Heart right ventricle (tissue), 16 donors: ENCODE data around the gene PLCB4. TPM values are rescaled to one million over a fixed set of nuclear protein-coding genes. Genes with fewer than 3 reads are reported as not detected.

Experiments
- ATAC-seq, 8 donors: fragments of 200-7000 bp; cut with Tn5 transposase; one replicate each; pipeline ENCODE4 v1.9.1; 2020; ENCODE audit warnings: mild to moderate bottlenecking in 8 of 8, moderate library complexity in 8 of 8, moderate number of reproducible peaks in 1 of 8
- DNase-seq, 2 donors: peaks; one replicate each; pipeline ENCODE4 v3.0.0-alpha.2; 2020
- H3K27ac ChIP-seq, 10 donors: fragments of 200-600 bp; sonication (generic) in 2 of 10; one replicate each; pipeline versions ENCODE4 v1.5.0 to v1.8.0; 2020 to 2022; ENCODE audit warnings: mild to moderate bottlenecking in 3 of 10
- H3K27me3 ChIP-seq, 7 donors: fragments of 200-600 bp; one replicate each; pipeline ENCODE4 v1.8.0; 2021 to 2022; ENCODE audit warnings: mild to moderate bottlenecking in 2 of 7
- H3K36me3 ChIP-seq, 9 donors: fragments of 200-600 bp; sonication (generic) in 1 of 9; one replicate each; pipeline versions ENCODE4 v1.5.0 to v1.8.0; 2020 to 2022; ENCODE audit warnings: mild to moderate bottlenecking in 2 of 9
- H3K4me1 ChIP-seq, 9 donors: fragments of 200-600 bp; sonication (generic) in 1 of 9; one replicate each; pipeline versions ENCODE4 v1.5.0 to v1.8.0; 2020 to 2022; ENCODE audit warnings: mild to moderate bottlenecking in 4 of 9
- H3K4me3 ChIP-seq, 10 donors: fragments of 200-600 bp; sonication (generic) in 2 of 10; one replicate each; pipeline versions ENCODE4 v1.5.0 to v1.8.0; 2020 to 2022; ENCODE audit warnings: mild to moderate bottlenecking in 7 of 10, moderate library complexity in 2 of 10
- H3K9me3 ChIP-seq, 11 donors: fragments of 200-600 bp in 10 of 11; sonication (generic) in 2 of 11; one replicate each; pipeline versions ENCODE4 v1.5.0 to v1.8.0; 2013 to 2022; ENCODE audit warnings: mild to moderate bottlenecking in 2 of 11, control low read depth in 1 of 11, moderate library complexity in 1 of 11
- CTCF ChIP-seq, 9 donors: fragments of 200-600 bp; sonication (generic) in 2 of 9; IDR thresholded peaks; one replicate each; pipeline versions ENCODE4 v1.5.0 to v1.8.0; 2021 to 2022; ENCODE audit warnings: antibody characterized with exemption in 9 of 9, mild to moderate bottlenecking in 5 of 9, moderate library complexity in 1 of 9
- WGBS, 2 donors: extraction: QIAGEN DNeasy Blood & Tissue Kit; methylation state at CpG; one replicate each; pipeline ENCODE4 v1.1.7; 2013; ENCODE audit warnings: inconsistent platforms in 1 of 2; 5-methylcytosine and 5-hydroxymethylcytosine counted together
- intact Hi-C, 10 donors: fragments of 100-400 bp; cut with DNase I; formaldehyde crosslinking; loops; one replicate each; pipeline versions ENCODE4 v1.11.1 to v1.14.2; 2022
- polyA plus RNA-seq, 2 donors: library from polyadenylated mRNA; stranded (reverse); fragments of 200-250 nt; gene quantifications; one replicate each; pipeline ENCODE4 v1.2.3, GENCODE V29; 2013
- total RNA-seq, 10 donors: library from RNA; stranded (reverse); fragmentation: NEBNext Ultra II Directional in 3 of 10; extraction: Animal tissue kit (Norgen Biotek cat#: 25700) in 3 of 10; gene quantifications; one replicate each; pipeline versions ENCODE4 v1.2.1 to v1.2.4, GENCODE V29; 2021 to 2023
- donor health status: Arrhythmogenic right ventricular cardiomyopathy.
- donor health status: ischemic (EF 13 %, LVEDD 7.1; RV severe dilation, severe dysfunction).
- donor health status: healthy with polysubstance abuse.
- donor health status: DM: no; HTN: yes; CAD: no.
- donor health status: DM: no; HTN: no; CAD: no.
- donor health status: ischemic (EF 25% LVEDD 6.9; RV normal size, moderate dysfunction).
- donor health status: ischemic (EF 25% LVEDD 5.7; RV mildly dilated, moderate dysfunction).
- donor health status: healthy.
- donor health status: DM: yes; HTN: yes; CAD: no.
- donor health status: Ischemic cardiomyopathy.
- donor health status: ischemic (EF 35%, LVEDD 5.7; RV mildly dilated, moderate dysfunction).
- donor health status: nonischemic (EF 11% LVEDD 7.7; RV severe dilation, severe dysfunction).
- donor health status: DM: yes; HTN: yes; CAD: no.
- donor health status: PGD.
- donor health status: ischemic (EF 29% LVEDD 5.4; RV normal size, mild dysfunction).
- donor health status: nonischemic (EF 23%, LVEDD 6.1; RV moderate dilation, normal function).

Gene PLCB4
- total and polyA plus RNA-seq, 12 donors: 3.6 to 33.3 (median 28.4) TPM

- no peaks in the 10 kb centered on the region for H3K9me3 ChIP-seq
- H3K27ac ChIP-seq: peak overlapping the region in 7 of 10 donors; percentile 10 to 72 (median 56)
- no peaks in the 10 kb centered on the region for H3K36me3 ChIP-seq
- no peak for TF ChIP-seq CTCF (IDR thresholded peaks at IDR 0.05)
- peak in 3 of 8 donors; percentile 27 to 45 (median 36) for ATAC-seq
- H3K4me3 ChIP-seq: peak overlapping the region in 3 of 10 donors; percentile 1 to 20 (median 16)
- 36 to 52% methylated on average over 4 of the region's 4 CpGs for WGBS, 2 donors
- H3K27me3 ChIP-seq: no peaks in the 10 kb centered on the region
- intact Hi-C loops: loop anchor here in 4 of 10 donors (10.0 kb wide), 2 partner anchors 47 to 87 kb away; no protein-coding TSS in a partner anchor
- H3K4me1 ChIP-seq: peaks cover 3 to 51% (median 37%) of the 10 kb centered on the region in 9 donors
- no peak for DNase-seq
These were observed 92.4 kb downstream of the PLCB4 start for GRCh38 chr20:9161311-9161710.

GRCh38 chr20:9163251-9163650 lies 94.4 kb downstream of the PLCB4 start:
- Histone ChIP-seq H3K36me3 (no peaks in the 10 kb centered on the region), H3K9me3 (no peaks in the 10 kb centered on the region), H3K27me3 (no peaks in the 10 kb centered on the region), H3K4me1 (peaks cover 3 to 46% (median 28%) of the 10 kb centered on the region in 9 donors), H3K4me3 (no peak overlapping the region), H3K27ac (no peak overlapping the region)
- no peak for ATAC-seq
- intact Hi-C loops: loop anchor here in 4 of 10 donors (10.0 kb wide), 2 partner anchors 48 to 88 kb away; no protein-coding TSS in a partner anchor
- no peak for DNase-seq
- WGBS, 2 donors: 91 to 96% methylated on average over 3 of the region's 3 CpGs
- no peak for TF ChIP-seq CTCF (IDR thresholded peaks at IDR 0.05)

GRCh38 chr20:9163995-9164394 lies 95.1 kb downstream of the PLCB4 start:
- intact Hi-C loops: loop anchor here in 4 of 10 donors (10.0 kb wide), 2 partner anchors 49 to 89 kb away; no protein-coding TSS in a partner anchor
- 68% methylated on average over 1 of the region's 1 CpG for WGBS, 2 donors
- no peak for ATAC-seq

GRCh38 chr20:9165261-9165660 lies 96.4 kb downstream of the PLCB4 start:
- no peaks in the 10 kb centered on the region for H3K9me3 ChIP-seq
- DNase-seq (no peak), ATAC-seq (no peak)
- no peak overlapping the region for H3K4me3 ChIP-seq
- no peak overlapping the region for H3K27ac ChIP-seq
- H3K36me3 ChIP-seq: no peaks in the 10 kb centered on the region
- 88 to 90% methylated on average over 2 of the region's 2 CpGs for WGBS, 2 donors
- no peak for TF ChIP-seq CTCF (IDR thresholded peaks at IDR 0.05)
- intact Hi-C loops: loop anchor here in 4 of 10 donors (10.0 kb wide), 2 partner anchors 50 to 90 kb away; no protein-coding TSS in a partner anchor
- peaks cover 3 to 48% (median 25%) of the 10 kb centered on the region in 9 donors for H3K4me1 ChIP-seq
- no peaks in the 10 kb centered on the region for H3K27me3 ChIP-seq

More at GRCh38 chr20:9163995-9164394, 95.1 kb downstream of the PLCB4 start:
- TF ChIP-seq CTCF (IDR thresholded peaks at IDR 0.05): no peak
- peaks cover 3 to 46% (median 28%) of the 10 kb centered on the region in 9 donors for H3K4me1 ChIP-seq
- H3K9me3 ChIP-seq: no peaks in the 10 kb centered on the region
- no peak overlapping the region for H3K27ac ChIP-seq
- no peak overlapping the region for H3K4me3 ChIP-seq
- H3K27me3 ChIP-seq: no peaks in the 10 kb centered on the region
- no peaks in the 10 kb centered on the region for H3K36me3 ChIP-seq
- DNase-seq: no peak
